ENCODE measurements around the gene RPLP2.

The RPLP2 gene

DNA sequence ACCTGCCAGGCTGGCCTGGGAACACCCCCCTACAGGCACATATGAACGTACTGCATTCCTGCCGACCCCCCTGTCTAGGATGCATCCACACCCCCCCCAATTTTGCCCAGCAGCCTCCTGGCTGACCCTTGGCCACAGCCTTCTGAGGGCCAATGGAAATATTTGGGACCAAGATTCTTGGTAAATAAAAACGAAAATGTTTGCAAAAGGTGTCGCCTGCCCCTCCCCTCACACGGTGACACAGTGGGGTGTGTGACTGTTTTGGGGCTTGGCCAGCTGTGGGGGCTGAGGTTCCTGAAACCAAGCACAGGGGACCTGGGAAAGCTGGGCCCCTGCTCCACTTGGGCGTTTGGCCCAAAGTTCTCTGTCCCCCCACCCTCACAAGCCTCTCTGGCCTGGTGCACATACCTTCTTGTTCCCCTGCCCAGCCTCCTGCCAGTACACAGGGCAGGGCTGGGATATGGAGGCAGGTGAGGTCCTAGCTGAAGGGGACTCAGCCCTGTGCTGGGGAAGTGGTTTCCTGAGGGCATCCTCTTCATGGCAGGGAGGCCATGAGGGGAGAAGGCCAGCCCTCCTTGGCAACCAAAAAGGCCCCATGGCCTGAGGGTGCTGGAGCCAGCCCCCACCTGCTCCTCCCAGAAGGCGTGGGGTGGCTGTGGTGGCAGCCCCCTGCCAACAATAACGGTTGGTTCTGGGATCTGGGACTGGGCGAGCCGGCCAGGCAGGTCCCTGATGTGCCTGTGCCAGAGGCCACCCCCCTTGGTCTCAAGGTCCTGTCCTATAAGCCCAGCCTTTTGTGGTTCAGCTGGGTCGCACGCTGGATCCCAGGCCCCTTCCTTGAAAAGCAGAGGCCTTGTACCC lies 15.8 kb downstream of the RPLP2 start:
- DNase-seq: no peak

DNA sequence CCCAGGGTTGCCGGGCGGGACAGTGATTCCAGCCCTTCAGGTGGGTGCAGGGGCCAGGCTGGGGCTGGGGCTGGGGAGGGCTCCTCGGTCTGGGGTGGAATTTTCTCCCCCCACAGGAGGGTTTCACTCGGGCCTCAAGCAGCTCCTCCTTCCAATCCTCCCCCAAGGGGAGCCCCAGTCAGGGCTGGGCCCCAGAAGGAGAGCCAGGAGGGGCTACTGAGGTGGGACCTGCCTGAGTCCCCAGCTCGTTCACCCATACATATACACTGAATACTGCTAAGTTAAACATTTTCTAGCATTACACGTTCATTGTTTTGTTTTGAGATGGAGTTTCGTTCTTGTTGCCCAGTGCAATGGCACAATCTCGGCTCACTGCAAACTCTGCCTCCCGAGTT lies 16.5 kb downstream of the RPLP2 start:
- no peak for DNase-seq

GRCh38 chr11:826836-827145 lies 17.0 kb downstream of the RPLP2 start:
- DNase-seq: no peak

DNA sequence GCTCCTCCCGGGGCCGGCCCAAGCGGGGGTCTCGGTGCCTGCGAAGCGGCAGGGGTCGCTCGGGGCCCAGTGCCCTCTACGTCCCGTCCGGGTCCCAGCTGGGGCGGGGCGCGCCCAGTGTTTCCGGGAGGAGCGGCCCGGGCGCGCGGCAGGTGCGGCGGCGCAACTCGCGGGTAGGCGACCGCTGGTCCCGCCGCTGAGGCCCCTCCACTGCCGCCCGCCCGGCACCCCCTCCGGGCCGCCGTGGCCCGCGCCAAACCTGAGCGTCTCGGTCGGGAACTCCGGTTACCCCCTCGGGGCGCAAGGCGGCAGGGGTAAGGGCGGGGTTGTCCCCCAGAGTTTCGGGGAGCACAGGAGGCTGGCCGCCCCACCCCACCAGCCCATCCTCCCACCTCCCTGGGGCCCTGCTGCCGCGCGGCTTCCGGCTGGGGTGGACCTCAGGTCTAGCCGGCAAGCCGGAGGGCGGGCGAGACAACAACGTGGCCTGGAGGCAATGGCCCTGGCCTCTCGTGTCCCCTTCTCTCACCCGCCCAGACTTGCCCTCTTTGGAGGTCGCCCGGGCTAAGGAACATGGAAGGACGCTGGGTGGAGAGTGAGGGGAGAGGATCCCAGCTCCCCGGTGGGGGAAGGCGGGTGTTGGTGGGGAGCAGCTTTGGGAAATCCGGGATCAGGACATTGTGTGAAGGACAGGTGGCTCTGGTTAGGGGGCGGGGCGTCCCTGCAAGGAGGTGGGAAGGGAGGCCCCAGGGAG lies 17.6 kb downstream of the RPLP2 start:
- DNase-seq: no peak

- DNase-seq: no peak
Measured at GRCh38 chr11:827897-828192, 18.1 kb downstream of the RPLP2 start, which contains the start of gene CRACR2B. Gene CRACR2B (plus strand): TSS chr11:827919. CDS start chr11:828608, 689 bp downstream.

- no peak for DNase-seq
Measured at GRCh38 chr11:828506-829175, 18.9 kb downstream of the RPLP2 start.

GRCh38 chr11:829176-829846 lies 19.5 kb downstream of the RPLP2 start:
- DNase-seq: no peak

DNA sequence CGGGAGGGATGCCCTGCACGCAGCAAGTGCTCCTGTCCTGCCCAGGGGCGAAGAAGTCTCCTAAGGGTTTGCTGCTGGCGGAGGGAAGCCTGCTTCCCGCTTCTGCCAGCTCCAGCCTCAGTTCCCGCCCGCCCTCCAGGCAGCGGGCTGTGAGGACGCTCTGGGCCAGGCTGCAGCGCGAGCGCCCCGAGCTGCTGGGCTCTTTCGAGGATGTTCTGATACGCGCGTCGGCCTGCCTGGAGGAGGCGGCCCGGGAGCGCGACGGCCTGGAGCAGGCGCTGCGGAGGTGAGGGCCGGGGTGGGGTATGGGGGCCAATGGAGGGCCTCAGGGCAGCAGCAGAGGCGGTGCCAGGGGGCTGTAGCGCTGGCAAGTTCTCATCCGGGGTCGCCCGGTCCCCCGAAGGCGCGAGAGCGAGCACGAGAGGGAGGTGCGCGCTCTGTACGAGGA lies 20.1 kb downstream of the RPLP2 start:
- peak in 1 of 6 experiments; percentile 56 for DNase-seq

- peak in 3 of 6 experiments; percentile 36 to 51 (median 47) for DNase-seq
Measured at GRCh38 chr11:830295-831117, 20.7 kb downstream of the RPLP2 start.

DNA sequence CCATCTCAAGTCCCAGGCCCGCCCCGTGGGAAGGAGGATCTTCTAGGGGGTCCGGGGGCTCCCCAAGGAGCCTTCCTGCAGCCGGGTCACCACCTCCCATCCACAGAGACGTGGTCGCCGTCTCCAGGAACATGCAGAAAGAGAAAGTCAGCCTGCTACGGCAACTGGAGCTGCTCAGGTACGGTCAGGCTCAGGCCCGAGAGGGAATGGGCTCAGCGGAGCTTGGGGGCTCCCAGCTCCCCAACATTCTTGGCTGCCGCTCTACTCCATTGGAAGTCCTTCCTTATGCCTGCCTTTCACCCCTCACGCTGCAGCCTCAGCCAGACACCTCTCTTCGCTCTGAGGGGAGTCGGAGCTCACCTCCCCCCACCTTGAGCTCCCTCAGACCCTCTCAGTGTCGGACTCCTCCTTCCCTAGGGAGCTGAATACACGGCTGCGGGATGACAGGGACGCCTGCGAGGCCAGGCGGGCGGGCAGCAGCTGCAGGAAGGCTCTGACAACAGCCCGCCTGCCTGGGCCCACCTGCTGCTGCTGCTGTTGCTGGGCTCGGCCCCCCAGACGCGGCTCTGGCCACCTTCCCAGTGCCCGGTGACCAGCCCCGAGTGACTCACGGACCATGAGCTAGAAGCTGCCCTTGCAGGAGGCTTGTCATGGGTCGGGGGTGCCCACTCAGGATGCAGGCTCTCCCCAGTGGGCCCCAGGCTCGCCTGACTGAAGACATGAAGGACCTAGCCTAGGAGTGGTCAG lies 21.5 kb downstream of the RPLP2 start:
- DNase-seq: no peak

GRCh38 chr11:831961-832528 lies 22.3 kb downstream of the RPLP2 start:
- no peak for DNase-seq

- DNase-seq: peak in 1 of 6 experiments; percentile 25
Measured at GRCh38 chr11:832529-833113, 22.9 kb downstream of the RPLP2 start, which contains the start of gene CD151. Gene CD151 (plus strand): TSS chr11:832952. CDS start chr11:836070, 3,118 bp downstream.

DNA sequence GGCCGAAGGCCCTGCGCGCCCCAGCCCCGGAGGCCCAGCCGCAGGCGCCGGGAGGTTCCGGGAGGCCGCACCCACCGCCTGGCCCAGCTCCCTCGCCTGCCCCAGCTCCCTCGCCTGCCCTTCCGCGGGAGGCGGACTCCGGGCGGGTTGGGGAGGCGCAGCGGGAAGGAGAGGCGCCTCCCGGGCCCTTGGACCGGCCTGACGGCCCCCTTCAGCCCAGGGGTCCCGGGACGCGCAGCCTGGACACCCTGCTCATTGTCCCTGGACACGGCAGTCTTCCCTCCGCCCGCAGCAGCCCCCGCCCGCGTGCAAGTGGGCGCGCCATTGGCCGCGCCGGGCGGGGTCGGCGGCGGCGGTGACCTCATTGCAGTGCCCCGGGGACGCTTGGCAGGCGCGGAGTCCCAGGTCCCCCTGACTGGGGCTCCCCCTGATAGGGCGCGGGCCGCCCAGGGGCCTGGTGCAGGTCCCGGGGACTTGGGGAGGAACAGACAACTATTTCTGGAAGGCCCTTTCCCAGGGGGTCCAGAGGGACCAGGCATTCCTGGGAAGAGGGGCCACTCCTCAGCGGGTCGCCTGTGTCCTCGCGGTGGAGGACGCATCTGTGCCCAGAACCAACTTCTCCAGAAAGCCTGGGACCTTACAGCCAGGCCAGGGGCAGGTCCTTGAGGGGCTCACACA lies 23.5 kb downstream of the RPLP2 start:
- no peak for DNase-seq

- DNase-seq: no peak
Measured at GRCh38 chr11:833849-834311, 24.1 kb downstream of the RPLP2 start.

DNA sequence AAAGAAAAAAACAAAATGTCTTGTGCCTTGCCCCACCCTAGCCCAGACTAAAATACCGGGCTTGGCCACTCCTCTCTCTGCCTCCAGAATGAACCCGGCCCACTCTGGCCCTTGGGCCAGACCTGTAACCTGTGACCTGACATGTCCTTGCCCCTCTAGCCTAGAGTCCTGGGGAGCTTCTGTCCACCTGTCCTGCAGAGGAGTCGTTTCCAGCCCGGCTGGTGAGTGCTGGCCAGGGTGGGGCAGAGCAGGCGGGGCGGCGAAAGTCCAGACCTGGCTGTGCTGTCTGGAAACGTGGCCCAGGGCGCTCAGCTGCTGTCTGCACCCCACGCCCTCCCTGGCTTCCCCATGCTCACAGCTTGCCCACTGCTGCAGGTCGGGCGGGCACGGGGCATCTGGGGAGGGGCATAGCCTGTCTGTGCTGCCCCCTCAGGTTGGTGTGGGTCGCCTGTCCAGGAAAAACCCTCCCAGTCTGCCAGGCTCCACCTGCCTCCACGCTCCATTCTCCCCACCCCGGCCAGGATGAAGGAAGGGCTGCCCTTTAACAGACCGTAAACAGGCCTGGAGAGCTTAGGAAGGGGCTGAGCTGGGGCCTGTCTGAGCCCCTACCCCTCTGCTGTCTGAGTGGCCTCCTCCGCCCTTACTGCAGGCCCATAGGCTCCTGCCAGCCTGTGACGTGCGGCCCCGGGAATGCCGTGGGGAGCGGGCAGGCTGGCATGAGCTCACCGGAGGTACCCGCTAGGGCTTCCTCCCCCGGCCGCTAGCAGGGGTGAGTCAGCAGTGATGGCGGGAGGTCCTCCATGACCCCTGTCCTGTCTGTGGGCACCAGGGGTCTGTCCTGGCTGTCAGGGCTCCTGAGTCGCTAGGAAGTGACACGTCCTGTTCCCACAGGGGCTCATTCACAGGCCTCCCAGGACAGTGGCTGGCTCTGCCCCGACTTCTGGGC lies 24.9 kb downstream of the RPLP2 start:
- no peak for DNase-seq

DNA sequence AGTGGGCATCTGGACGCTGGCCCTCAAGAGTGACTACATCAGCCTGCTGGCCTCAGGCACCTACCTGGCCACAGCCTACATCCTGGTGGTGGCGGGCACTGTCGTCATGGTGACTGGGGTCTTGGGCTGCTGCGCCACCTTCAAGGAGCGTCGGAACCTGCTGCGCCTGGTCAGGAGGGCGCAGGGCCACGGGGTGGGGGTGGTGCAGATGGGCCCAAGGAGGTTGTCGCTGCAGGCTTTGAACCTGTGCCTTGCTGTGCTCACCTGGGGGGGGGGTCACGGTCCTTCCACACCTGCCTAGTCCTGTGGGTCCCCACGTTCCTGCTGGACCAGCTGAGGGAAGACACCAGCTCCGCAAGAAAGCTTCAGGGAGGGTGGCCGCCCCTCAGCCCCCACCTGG lies 26.5 kb downstream of the RPLP2 start:
- DNase-seq: no peak

- DNase-seq: no peak
Measured at GRCh38 chr11:836700-837099, 26.9 kb downstream of the RPLP2 start.

- no peak for DNase-seq
Measured at GRCh38 chr11:837189-837989, 27.6 kb downstream of the RPLP2 start.

Measured in stimulated activated naive CD4-positive, alpha-beta T cell (primary cell).